GM19455 (cell line): ENCODE data around the gene SMTN.
A peak's percentile ranks its signal among the peaks of the same experiment; 100 is the strongest.
"Not testable (repeated sequence)": the region's sequence is repeated elsewhere in the genome, so short reads cannot be mapped to it uniquely, and the experiment has no call there.

Experiments
- ATAC-seq: cut with Tn5 transposase; IDR thresholded peaks from one replicate; pipeline ENCODE4 v1.9.1; 2021; ENCODE audit not compliant: unreplicated experiment

The SMTN gene

GRCh38 chr22:31080848-31081649 is at the start of gene SMTN:
TSS of gene SMTN (plus strand) at chr22:31081318. CDS start at chr22:31083259, 1,941 bp downstream.
- ATAC-seq, result peak; percentile 49

DNA sequence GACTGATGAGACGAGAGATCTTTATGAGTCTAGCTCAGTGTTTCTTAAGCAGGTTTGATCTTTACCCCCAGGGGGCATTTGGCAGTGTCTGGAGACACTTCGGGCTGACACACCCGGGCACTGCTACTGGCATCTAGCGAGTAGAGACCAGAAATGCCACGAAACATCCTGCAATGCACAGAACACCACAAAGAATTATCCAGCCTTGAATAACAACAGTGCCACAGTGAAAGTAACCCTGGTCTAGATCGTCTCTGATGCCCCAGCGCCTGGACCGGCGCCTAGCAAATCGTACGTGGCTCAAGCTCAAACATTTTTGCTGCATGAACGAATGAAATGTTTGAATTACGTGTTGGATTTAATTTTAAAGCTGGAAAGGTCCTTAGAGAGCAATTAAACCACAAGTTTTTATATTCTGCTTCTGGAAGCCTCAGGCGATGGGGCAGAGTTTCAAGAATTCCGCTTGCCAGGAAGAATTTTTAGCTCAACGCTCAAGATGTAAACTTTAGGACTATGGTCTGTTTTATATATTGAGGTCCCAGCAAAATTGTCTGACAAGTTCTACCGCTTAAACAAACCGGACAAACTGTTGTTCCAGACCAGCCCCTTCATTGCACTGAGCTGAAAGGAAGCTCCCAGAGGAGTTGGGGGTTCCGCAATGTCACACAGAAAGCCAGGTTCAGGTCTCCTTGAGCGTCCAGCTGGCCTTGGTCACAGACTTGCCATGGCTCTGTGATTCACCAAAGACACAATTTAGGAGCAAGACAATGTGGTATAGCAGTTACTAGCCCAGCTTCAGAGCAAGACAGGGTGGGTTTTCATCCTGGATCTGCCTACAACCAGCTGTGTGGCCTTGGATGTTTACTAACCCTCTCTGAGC is 44.2 kb upstream of the SMTN start:
- no peak for ATAC-seq

- ATAC-seq, result no peak
These were observed 42.4 kb upstream of the SMTN start for GRCh38 chr22:31038686-31039085.

DNA sequence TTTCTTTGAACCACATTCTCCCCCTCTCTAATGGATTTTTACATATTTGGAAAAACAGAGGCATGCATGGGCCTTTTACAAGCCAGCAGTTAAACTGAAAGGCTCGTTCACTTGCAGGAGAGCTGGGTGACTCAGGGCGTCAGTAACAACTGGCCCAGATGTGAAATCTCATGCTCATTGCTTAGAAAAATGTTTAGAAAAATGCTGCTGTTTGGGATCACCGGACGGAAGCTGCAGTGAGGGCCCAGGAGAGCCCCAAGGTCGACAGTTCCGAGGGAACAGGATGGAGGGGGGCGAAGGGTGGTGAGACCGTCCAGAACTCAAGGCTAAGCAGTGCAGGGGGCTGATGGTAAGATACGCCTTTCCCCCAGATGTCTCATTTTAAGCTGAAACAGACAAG is 41.7 kb upstream of the SMTN start:
- ATAC-seq, result no peak

DNA sequence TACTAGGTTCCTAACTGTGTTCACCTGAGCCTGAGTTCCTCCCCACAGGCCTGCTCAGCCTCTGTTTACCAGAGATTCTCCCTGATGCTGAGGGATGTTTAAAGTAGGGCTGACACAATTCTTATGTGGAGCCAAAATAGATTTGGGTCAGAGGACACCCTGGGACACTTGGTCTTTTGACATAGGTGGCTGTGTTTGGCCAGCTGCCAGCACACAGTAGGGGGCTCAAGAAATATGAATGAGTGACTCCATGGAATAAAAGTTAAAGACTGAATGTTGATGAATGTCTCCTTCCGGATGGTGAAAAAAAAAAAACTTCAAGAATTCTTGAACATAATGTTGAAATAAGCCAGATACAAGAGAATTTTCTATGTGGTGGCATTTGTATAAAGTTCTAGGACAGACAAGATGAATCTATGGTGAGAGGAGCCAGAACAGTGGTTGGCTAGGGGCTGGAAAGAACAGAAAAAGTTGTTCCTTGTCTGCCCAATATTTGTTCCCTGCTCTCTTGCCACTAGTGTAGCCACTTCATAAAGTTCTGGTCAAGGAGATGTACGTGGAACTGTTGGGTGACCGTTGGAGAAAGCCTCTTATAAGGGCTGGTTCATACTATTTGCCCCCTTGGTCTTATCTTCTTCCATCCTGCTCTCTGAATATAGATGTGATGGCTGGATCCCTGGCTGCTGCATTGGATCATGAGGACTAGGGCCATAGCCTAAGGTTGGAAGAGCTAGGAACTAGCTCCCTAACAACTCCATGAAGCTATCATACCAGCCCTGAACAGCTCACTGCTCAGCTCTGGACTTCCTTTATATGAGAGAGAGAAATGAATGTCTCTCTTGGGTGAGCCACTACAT is 40.3 kb upstream of the SMTN start:
- no peak for ATAC-seq

GRCh38 chr22:31044262-31044861 is 36.8 kb upstream of the SMTN start:
- ATAC-seq, result no peak

GRCh38 chr22:31045900-31046538 is 35.1 kb upstream of the SMTN start:
- ATAC-seq, result no peak

DNA sequence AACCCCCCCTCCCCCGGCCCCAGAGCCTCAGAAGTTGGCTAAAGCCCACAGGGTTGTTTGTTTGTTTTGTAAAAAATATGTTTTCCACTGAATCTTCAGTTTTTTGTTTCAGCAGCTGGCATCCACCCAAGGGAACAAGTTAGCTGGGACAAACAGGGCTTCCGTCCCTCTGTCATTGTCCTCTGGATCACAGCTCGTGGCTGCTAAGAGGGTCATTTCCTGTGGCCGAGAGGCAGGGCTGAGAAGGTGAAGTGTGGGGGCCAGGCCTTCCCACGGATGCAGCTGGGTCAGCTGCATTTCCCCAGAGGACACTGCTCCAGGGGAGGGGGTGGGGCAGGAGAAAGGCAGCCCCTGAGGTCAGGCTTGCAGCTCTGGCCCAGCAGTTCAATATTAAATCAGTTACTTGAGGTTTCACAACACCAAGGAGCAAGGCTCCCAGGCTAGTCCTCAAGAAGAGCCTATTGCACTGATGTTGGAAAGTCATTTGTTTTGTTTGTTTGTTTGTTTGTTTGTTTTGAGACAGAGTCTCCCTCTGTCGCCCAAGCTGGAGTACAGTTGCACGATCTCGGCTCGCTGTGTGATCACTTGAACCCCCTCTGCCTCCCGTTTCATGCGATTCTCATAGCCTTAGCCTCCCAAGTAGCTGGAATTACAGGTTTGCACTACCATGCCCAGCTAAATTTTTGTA is 34.4 kb upstream of the SMTN start:
- ATAC-seq, result no peak

DNA sequence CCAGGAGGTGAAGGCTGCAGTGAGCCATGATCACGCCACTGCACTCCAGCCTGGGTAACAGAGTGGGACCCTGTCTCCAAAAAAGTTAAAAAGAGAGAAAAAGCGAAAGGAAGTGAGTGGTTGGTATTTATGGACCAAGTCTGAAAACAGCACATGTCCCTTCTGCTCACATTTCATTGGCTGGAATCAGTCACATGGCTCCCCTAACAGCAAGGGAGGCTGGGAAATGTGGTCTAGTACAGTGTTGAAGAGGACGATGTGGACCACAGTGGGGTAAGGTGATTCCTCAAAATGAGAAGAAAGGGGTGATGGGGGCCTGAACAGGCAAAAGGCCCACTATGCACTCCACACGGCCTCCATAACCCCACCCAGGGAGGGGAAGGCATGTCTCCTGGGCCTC is 32.5 kb upstream of the SMTN start:
- ATAC-seq, result no peak

GRCh38 chr22:31049815-31050420 is 31.2 kb upstream of the SMTN start:
- ATAC-seq, result no peak

DNA sequence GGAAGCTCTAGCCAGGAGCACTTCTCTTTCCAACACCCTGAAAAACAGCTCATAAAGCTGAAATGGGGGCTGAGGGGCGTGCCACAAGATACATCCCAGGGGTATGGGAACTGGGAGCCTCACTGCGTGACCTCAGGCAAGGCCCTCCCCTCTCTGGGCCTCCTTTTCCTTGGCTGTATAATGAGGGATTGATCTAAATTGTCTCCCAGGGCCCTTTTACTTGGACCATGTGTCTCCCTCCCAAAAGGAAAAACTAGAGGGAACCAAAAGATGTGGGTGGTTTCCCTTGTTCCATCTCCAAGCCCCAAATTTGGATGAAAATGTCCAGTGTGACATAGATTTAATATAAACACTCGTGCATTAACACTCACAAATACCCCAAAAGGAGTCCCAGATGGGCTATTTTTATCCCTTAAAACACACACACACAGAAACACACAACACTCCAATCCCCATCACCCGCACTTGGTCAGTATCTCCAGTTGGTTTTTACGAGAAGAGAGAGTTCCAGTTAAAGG is 25.9 kb upstream of the SMTN start:
- no peak for ATAC-seq

DNA sequence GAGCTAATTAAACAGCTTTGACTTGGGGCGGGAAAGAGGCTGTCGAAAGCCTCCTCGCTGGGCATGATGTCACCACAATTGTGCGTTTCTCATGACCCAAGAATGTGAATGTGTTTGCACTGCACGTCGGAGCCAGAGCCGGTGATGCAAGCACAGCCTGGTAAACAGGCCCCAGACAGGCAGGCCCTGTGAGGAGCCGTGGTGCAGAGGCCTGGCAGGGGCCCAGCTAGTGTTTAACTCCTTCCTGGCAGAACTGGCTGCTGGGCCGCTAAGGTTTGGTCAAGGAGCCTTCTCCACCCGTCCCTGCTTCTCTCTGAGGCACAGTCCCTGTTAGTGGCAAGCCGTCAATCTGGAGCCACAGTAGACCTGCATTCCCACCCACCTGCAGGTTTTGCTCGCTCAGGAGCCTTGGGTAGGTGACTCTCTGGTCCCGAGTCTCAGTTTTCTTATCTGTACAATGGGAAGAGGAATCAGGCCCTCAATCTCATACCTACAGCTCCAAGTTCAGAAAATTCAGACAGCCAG is 25.4 kb upstream of the SMTN start:
- ATAC-seq, result no peak

DNA sequence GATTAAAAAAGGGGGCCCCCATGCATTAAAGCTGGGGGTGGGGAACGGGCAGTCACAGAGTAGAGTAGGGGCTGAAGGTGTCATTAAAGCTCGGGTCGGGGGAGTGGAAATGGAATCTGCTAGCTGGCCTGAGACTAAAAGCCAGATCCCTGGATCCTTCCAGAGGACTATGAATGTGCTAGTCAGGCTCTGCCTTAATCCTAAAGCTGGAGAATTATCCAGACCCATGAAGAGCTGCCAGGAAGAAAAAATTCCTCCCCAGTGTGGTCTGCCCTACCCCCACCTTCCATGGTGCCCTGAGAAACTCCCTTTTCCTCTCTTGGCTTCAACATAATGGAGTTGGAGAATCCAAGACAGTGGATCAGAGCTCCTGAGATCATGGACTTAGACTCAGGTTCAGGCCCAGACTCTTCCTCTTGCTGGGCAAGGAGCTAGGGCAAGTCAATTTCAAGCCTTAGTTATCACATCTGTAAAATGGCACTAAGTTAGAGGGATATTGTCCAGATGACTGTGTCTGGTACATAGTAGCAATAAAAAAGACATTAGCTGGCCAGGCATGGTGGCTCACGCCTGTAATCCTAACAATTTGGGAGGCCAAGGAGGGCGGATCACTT is 24.0 kb upstream of the SMTN start:
- no peak for ATAC-seq

GRCh38 chr22:31059663-31060062 is 21.5 kb upstream of the SMTN start:
- not testable (repeated sequence) for ATAC-seq

- ATAC-seq, result no peak
These were observed 18.4 kb upstream of the SMTN start for GRCh38 chr22:31062566-31063230.

- ATAC-seq, result no peak
These were observed 16.7 kb upstream of the SMTN start for GRCh38 chr22:31064369-31064768.

GRCh38 chr22:31068970-31069369 is 12.1 kb upstream of the SMTN start:
- ATAC-seq, result no peak
